H1 (cell line): ENCODE results near the gene RBL1. TPM values are rescaled to one million over a fixed set of nuclear protein-coding genes. Genes with fewer than 3 reads are reported as not detected.

Experiments
- CTCF ChIA-PET: fragments of 300-600 bp; sonication (Branson Sonifier 250); formaldehyde crosslinking; loops from one replicate; lab custom pipeline; 2021; ENCODE audit not compliant: partially characterized antibody; lab: Charles Lee
- POLR2A ChIA-PET: fragments of 300-600 bp; sonication (Branson Sonifier 250); formaldehyde crosslinking; loops from one replicate; lab custom pipeline; 2021; ENCODE audit warnings: inconsistent platforms; ENCODE audit not compliant: partially characterized antibody; lab: Charles Lee
- DNase-seq, 2 experiments: peaks; one replicate each; pipeline versions ENCODE4 v3.0.0 to v3.0.0-alpha.2; 2010 to 2022; ENCODE audit warnings: low spot score in 2 of 2, low read depth in 1 of 2, mixed read lengths in 1 of 2
- FAIRE-seq: peaks from 2 replicates; lab custom pipeline; 2011; peaks lifted over from hg19 to GRCh38; lab: Jason Lieb, UNC
- H2AFZ ChIP-seq: 2 replicates; pipeline ENCODE4 v1.8.1; 2012; ENCODE audit warnings: low read length, inconsistent platforms
- H2AK5ac ChIP-seq: 2 replicates; pipeline ENCODE4 v1.6.1; 2013; ENCODE audit warnings: low read depth, low read length
- H2BK120ac ChIP-seq: replicated peaks from 2 replicates; pipeline ENCODE3; 2013; ENCODE audit warnings: low read depth, low read length, inconsistent platforms
- H2BK12ac ChIP-seq: 2 replicates; pipeline ENCODE4 v1.6.1; 2013; ENCODE audit warnings: low read depth, low read length
- H2BK15ac ChIP-seq: 2 replicates; pipeline ENCODE4 v1.6.1; 2013; ENCODE audit warnings: low read length
- H2BK20ac ChIP-seq: 2 replicates; pipeline ENCODE4 v1.6.1; 2013; ENCODE audit warnings: low read length
- H2BK5ac ChIP-seq: 2 replicates; pipeline ENCODE4 v1.6.1; 2013; ENCODE audit warnings: low read depth, low read length
- H3K14ac ChIP-seq: 2 replicates; pipeline ENCODE4 v1.6.1; 2013; ENCODE audit warnings: inconsistent platforms; ENCODE audit not compliant: insufficient read length
- H3K18ac ChIP-seq: 2 replicates; pipeline ENCODE4 v1.6.1; 2013; ENCODE audit warnings: low read length; ENCODE audit errors: extremely low read depth
- H3K23ac ChIP-seq: 2 replicates; pipeline ENCODE4 v1.6.1; 2013; ENCODE audit warnings: inconsistent platforms; ENCODE audit not compliant: insufficient read length
- H3K23me2 ChIP-seq: 2 replicates; pipeline ENCODE4 v1.6.1; 2013; ENCODE audit warnings: low read depth, low read length
- H3K27ac ChIP-seq: 2 replicates; pipeline ENCODE4 v1.6.1; 2011; ENCODE audit warnings: low read depth, low read length, inconsistent platforms
- H3K27me3 ChIP-seq, 4 experiments: replicated peaks in 1 of 4; 1 replicate in 1 of 4; 2 replicates in 3 of 4; pipeline versions ENCODE4 v1.6.1 to v1.8.1; 2011 to 2013; ENCODE audit warnings: low read length in 3 of 4, mild to moderate bottlenecking in 3 of 4, inconsistent platforms in 2 of 4, mixed read lengths in 2 of 4, moderate library complexity in 1 of 4; ENCODE audit not compliant: control insufficient read depth in 3 of 4, insufficient read depth in 3 of 4; ENCODE audit errors: extremely low read depth in 1 of 4
- H3K36me3 ChIP-seq, 4 experiments: 2 replicates each; pipeline versions ENCODE4 v1.6.1 to v1.8.1; 2011 to 2013; ENCODE audit warnings: mild to moderate bottlenecking in 4 of 4, low read length in 3 of 4, moderate library complexity in 2 of 4, control low read depth in 1 of 4, inconsistent platforms in 1 of 4; ENCODE audit not compliant: insufficient read depth in 4 of 4, control insufficient read depth in 2 of 4
- H3K4ac ChIP-seq: replicated peaks from 2 replicates; pipeline ENCODE3; 2013; ENCODE audit warnings: low read length, low read depth, mixed read lengths, inconsistent platforms; ENCODE audit not compliant: insufficient read length
- H3K4me1 ChIP-seq, 4 experiments: replicated peaks in 1 of 4; 1 replicate in 1 of 4; 2 replicates in 3 of 4; pipeline versions ENCODE4 v1.6.1 to v1.8.1; 2011 to 2013; ENCODE audit warnings: low read length in 3 of 4, inconsistent platforms in 2 of 4, mixed read lengths in 1 of 4; ENCODE audit not compliant: insufficient read depth in 4 of 4, control insufficient read depth in 3 of 4
- H3K4me2 ChIP-seq, 2 experiments: 2 replicates each; pipeline versions ENCODE4 v1.6.1 to v1.8.1; 2011 to 2013; ENCODE audit warnings: low read depth in 2 of 2, low read length in 2 of 2, control low read depth in 1 of 2, inconsistent platforms in 1 of 2, mild to moderate bottlenecking in 1 of 2; ENCODE audit not compliant: insufficient read depth in 1 of 2
- H3K4me3 ChIP-seq, 4 experiments: fragments of 200-600, 300-600 bp in 1 of 4; sonication (generic), shearing (Covaris generic), sonication (Bioruptor Twin) in 1 of 4; 2 replicates each; pipeline versions ENCODE4 v1.5.1 to v1.8.1; 2011 to 2016; ENCODE audit warnings: low read length in 4 of 4, low read depth in 3 of 4, control low read depth in 2 of 4, inconsistent platforms in 2 of 4, mild to moderate bottlenecking in 2 of 4, mixed read lengths in 1 of 4, moderate library complexity in 1 of 4; ENCODE audit not compliant: insufficient read depth in 2 of 4; ENCODE audit errors: extremely low read depth in 1 of 4
- H3K56ac ChIP-seq: replicated peaks from 2 replicates; pipeline ENCODE3; 2013; ENCODE audit warnings: low read depth, mild to moderate bottlenecking, mixed read lengths, low read length, inconsistent platforms; ENCODE audit not compliant: insufficient read length
- H3K79me1 ChIP-seq: 2 replicates; pipeline ENCODE4 v1.6.1; 2013; ENCODE audit warnings: low read depth, low read length, control low read depth
- H3K79me2 ChIP-seq, 2 experiments: 2 replicates each; pipeline versions ENCODE4 v1.6.1 to v1.8.1; 2012 to 2013; ENCODE audit warnings: low read length in 2 of 2, mild to moderate bottlenecking in 2 of 2, inconsistent platforms in 1 of 2; ENCODE audit not compliant: insufficient read depth in 2 of 2, control insufficient read depth in 1 of 2
- H3K9ac ChIP-seq, 4 experiments: replicated peaks in 1 of 4; 1 replicate in 1 of 4; 2 replicates in 3 of 4; pipeline versions ENCODE4 v1.6.1 to v1.8.1; 2011 to 2013; ENCODE audit warnings: low read depth in 3 of 4, low read length in 3 of 4, control low read depth in 2 of 4, mild to moderate bottlenecking in 2 of 4, moderate library complexity in 2 of 4, inconsistent platforms in 1 of 4; ENCODE audit errors: extremely low read depth in 1 of 4
- H3K9me3 ChIP-seq, 2 experiments: 2 replicates each; pipeline versions ENCODE4 v1.6.1 to v1.8.1; 2012 to 2013; ENCODE audit warnings: mild to moderate bottlenecking in 2 of 2, moderate library complexity in 2 of 2, control low read depth in 1 of 2, inconsistent platforms in 1 of 2, low read depth in 1 of 2, low read length in 1 of 2, mixed read lengths in 1 of 2; ENCODE audit not compliant: insufficient read depth in 2 of 2
- H4K20me1 ChIP-seq, 2 experiments: replicated peaks in 1 of 2; 2 replicates each; pipeline versions ENCODE3 to v1.8.1; 2011 to 2013; ENCODE audit warnings: inconsistent platforms in 2 of 2, low read length in 2 of 2, mild to moderate bottlenecking in 1 of 2; ENCODE audit not compliant: insufficient read depth in 2 of 2, control insufficient read depth in 1 of 2
- H4K5ac ChIP-seq: 2 replicates; pipeline ENCODE4 v1.6.1; 2013; ENCODE audit warnings: low read length, low read depth, mixed read lengths, inconsistent platforms; ENCODE audit not compliant: insufficient read length
- H4K8ac ChIP-seq: 2 replicates; pipeline ENCODE4 v1.8.0; 2013; ENCODE audit warnings: mild to moderate bottlenecking, moderate library complexity, low read length, inconsistent platforms; ENCODE audit not compliant: insufficient read depth; ENCODE audit errors: extremely low read depth
- H4K91ac ChIP-seq: replicated peaks from 2 replicates; pipeline ENCODE3; 2013; ENCODE audit warnings: low read length, mixed read lengths, inconsistent platforms; ENCODE audit not compliant: insufficient read length
- CTBP2 ChIP-seq: IDR thresholded peaks from 2 replicates; pipeline ENCODE4 v1.7.0; 2011; ENCODE audit warnings: borderline replicate concordance, mild to moderate bottlenecking, moderate library complexity, mixed read lengths, low read length; ENCODE audit not compliant: insufficient read depth, insufficient read length
- SAP30 ChIP-seq: fragments of 300-600 bp; sonication (generic); IDR thresholded peaks from 2 replicates; pipeline ENCODE4 v1.7.1; 2012; ENCODE audit warnings: low read length, moderate library complexity, mild to moderate bottlenecking, inconsistent platforms; ENCODE audit not compliant: insufficient read depth, insufficient replicate concordance
- WGBS, 2 experiments: shearing (Covaris generic) in 1 of 2; methylation state at CpG; one replicate each; pipeline versions ENCODE4 v1.1.6 to v1.1.7; 2013 to 2015; ENCODE audit warnings: low lambda C conversion rate in 2 of 2, mixed read lengths in 2 of 2, inconsistent platforms in 1 of 2, low coverage in 1 of 2, missing lambda C conversion rate in 1 of 2; ENCODE audit not compliant: insufficient replicate concordance in 2 of 2, insufficient coverage in 1 of 2, insufficient read length in 1 of 2; ENCODE audit errors: extremely low coverage in 1 of 2, missing lambda C conversion rate in 1 of 2; 5-methylcytosine and 5-hydroxymethylcytosine counted together
- polyA plus RNA-seq, 7 experiments: library from polyadenylated mRNA; depleted of rRNA in 3 of 7; stranded (reverse) in 5 of 7; unstranded in 2 of 7; fragments of >200 nt in 5 of 7; fragments of 200-250 nt in 2 of 7; gene quantifications; 1 replicate in 5 of 7; 2 replicates in 1 of 7; 4 replicates in 1 of 7; pipeline versions ENCODE4 v1.2.1 to v1.2.3, GENCODE V29; 2011 to 2013; ENCODE audit warnings: missing spikeins in 2 of 7, mixed read lengths in 2 of 7
- total RNA-seq: library from RNA; stranded (reverse); fragmentation: NEBNext Ultra II Directional; extraction: Animal tissue kit (Norgen Biotek cat#: 25700); gene quantifications from 2 replicates; pipeline ENCODE4 v1.2.1, GENCODE V29; 2021

RBL1 gene
- total and polyA plus RNA-seq, 2 of the 8 experiments (the other 6 are each of a cell fraction or from before 2014, with no cell fraction given) = 3.2 to 12.3 TPM

- Histone ChIP-seq H3K4me2 (no peak overlapping the region), H3K4ac (no peak overlapping the region), H3K23ac (no peak overlapping the region), H4K20me1 (no peaks in the 10 kb centered on the region), H3K4me1 (peaks cover 0 to 5% (median 2%) of the 10 kb centered on the region in 4 experiments; a peak in 3 of 7 replicates), H2AFZ (no peak overlapping the region), H2BK20ac (no peak overlapping the region), H2BK120ac (no peak overlapping the region), H2AK5ac (no peak overlapping the region), H4K91ac (no peak overlapping the region), H3K79me1 (0 out of 2 replicates have a peak, but pooled peaks cover 5% of the 10 kb centered on the region), H2BK12ac (no peak overlapping the region), H3K27me3 (no peaks in the 10 kb centered on the region), H2BK15ac (no peak overlapping the region), H3K18ac (no peak overlapping the region), H3K27ac (no peak overlapping the region), H3K36me3 (peaks cover 0 to 27% (median 1%) of the 10 kb centered on the region in 4 experiments; a peak in 3 of 8 replicates), H3K9me3 (no peaks in the 10 kb centered on the region), H4K8ac (no peak overlapping the region), H3K4me3 (no peak overlapping the region), H2BK5ac (no peak overlapping the region), H3K14ac (no peak overlapping the region), H3K23me2 (peaks cover 3% of the 10 kb centered on the region), H4K5ac (no peak overlapping the region), H3K56ac (no peak overlapping the region), H3K79me2 (peaks cover 0 to 34% of the 10 kb centered on the region in 2 experiments; a peak in 2 of 4 replicates), H3K9ac (no peak overlapping the region)
- ChIA-PET CTCF (no interaction called here), POLR2A (interaction anchor here (1.5 kb wide), 1 partner anchor 12 kb away, joined by 4 read pairs; no protein-coding TSS in a partner anchor)
- FAIRE-seq = no peak
- 83% methylated on average over 2 of the region's 2 CpGs; no CpG with 5 or more reads in 1 of the 2 experiments for WGBS, 2 experiments
- no peak for TF ChIP-seq CTBP2
- no peak for TF ChIP-seq SAP30
- DNase-seq = no peak
Observed at GRCh38 chr20:37090407-37090806, 5.4 kb downstream of the RBL1 start.
